HG02970 (cell line): ENCODE measurements around the gene QRICH1.

Source experiments
- ATAC-seq: cut with Tn5 transposase; IDR thresholded peaks from one replicate; pipeline ENCODE4 v1.9.1; 2021; ENCODE audit warnings: mild to moderate bottlenecking, moderate library complexity, moderate number of reproducible peaks; ENCODE audit not compliant: unreplicated experiment, low FRiP score

The QRICH1 gene

DNA sequence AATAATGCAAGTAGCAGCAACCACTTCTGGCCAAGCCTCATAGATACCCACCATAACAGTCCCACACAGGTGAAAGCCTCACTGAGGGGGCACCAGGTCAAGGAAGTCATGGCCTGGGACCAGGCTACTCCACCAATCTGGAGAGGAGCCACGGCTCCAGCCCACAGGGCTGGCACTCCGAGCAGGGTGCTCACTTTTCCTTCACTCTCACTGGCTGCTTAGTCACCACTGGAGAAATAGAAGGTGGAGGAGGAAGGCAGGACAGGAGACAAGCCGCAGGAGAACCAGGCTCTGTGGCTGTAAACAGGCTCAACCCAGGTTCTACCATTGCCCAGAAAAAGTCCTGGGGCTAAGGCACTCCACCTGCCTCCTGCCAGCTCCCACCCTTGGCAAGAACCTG, 25.6 kb upstream of the QRICH1 start:
- ATAC-seq = no peak

DNA sequence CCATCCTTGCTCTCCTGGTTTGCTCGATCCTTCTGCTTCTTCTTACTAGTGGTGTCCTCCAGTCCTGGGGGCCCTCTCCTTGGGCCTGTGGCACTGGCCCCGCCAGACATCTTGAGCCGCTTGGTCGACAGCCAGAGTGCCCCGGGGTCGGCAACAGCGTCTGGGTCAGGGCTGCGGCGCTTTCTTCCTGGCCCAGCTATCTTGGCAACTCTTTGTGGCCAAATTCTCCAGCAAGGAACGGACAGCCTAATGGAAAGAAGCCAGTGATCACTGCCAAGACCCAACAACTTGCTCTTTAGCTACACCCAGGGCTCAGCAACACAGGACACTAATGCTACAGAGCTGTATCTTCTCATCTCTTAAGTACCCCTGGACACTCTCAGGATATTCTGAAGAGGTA, 25.2 kb upstream of the QRICH1 start:
- no peak for ATAC-seq

DNA sequence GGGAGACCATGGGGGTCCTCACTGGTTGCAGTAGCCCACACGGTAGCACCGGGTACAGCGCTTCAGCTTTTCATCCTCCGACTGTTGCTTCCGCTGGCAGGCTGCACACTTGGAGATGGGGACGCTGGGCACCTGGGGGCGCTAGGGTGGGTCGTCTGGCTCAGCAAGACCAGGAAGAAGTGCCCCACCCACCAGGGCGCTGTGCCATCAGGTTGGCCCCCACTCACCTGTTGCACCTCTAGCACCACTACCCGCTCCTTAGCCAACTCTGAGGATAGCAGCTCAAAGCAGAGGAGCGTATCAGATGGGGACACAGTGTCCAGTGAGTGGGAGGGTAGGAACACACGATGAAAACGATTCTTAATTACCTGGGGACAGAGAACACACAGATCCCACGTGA, 18.4 kb upstream of the QRICH1 start:
- ATAC-seq = no peak

DNA sequence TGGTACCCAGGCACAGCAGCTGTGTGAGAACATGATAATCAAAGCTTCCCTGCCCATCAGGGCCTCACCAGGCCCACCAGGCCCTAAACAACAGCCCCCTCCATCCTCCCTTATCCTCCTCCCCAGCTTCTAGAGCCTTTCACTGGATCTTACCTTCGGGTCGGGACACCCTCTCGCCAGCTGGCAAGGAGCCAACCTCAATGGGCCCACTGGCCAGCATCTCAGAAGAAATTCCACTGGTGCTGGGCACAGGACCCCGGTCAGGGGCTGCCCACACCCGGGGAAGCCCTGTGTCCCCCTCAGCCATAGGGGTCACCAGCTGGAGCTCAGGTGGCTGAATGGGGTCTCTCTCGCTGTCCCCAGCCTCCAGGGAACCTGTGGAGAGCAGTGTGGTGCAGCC, 17.5 kb upstream of the QRICH1 start:
- no peak for ATAC-seq

DNA sequence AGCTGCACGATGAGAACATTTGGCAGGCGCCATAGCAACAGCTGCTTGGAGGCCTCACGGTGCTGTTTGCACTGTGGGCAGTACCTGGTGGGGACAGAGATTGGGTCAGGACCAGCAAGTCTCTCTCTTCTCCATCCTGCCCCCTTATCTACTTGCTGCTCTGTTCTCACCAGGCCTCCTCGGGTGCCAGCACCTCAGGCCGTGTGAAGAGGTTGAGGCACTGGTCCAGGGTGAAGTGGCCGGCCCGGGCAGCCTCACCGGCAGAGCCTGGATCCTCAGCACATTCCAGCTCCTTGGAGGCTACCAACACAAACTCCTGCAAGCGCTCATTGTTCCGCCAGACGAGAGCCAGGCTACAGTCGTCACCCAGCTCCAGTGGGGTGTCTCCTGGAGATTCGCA, 16.9 kb upstream of the QRICH1 start:
- ATAC-seq = no peak

DNA sequence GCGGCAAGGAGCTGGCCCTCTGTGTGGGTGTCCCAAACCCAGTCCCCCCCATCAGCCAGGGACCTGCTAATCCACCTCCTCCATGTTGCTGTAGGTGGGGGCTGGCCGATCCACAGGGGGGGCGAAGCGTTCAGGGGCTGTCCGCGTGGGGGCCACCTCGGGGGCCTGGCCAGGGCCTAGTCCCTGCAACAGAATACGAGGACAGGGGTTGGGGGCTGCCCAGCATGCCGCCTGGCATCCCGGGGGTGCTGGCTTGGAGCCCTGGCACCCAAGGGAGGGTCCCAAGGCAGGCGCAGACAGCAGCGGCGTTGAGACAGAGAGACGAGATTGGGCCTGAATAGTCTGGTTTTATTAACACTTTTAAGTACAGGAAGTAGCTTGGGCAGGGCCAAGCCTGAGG, 14.5 kb upstream of the QRICH1 start:
- ATAC-seq = no peak

DNA sequence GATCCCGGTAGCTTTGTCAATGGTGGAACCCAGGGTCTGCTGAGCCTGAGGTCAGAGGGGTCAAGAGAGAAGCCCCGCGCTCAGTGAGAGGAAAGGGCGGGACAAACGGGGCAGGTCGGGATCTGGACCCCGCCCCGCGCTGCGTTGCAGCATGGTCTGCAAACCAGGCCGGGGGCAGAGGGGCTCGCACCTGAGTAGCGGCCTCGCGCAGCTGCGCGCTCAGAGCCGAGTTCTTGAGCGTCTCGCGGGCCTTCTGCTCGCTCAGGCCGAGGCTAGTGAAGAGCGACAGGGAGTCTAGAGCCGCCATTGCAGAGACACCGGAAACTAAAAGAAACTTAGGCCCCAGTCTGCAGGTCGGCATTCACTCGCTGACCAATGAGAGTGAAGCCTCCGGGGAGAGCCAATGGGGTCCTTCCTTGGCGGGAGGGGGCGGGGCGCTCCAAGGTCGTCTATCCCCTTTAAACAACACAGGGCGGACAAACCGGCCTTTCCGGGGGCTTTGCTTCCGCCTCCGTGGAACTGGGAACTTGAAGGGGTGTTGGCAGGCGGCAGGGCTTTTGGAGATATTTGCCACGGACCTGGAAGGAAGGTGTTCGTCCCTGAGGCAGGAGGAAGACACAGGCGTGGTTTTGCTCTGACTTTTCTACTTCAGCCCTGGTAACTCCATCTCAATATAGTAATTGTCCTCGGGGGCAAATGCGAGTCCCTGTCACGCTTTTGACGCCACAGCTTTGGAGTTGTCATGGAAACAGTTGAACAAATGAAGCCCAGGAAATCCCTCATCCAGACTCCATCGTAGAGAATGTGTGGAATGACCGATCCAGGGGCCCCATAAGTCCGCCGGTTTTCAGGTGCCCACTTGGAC, 10.8 kb upstream of the QRICH1 start, which contains the start of gene QARS1:
Gene QARS1 (minus strand): TSS at position 331 of the 865 bp plus-strand sequence. CDS start 24 bp downstream, at position 307.
- peak; percentile 83 for ATAC-seq

DNA sequence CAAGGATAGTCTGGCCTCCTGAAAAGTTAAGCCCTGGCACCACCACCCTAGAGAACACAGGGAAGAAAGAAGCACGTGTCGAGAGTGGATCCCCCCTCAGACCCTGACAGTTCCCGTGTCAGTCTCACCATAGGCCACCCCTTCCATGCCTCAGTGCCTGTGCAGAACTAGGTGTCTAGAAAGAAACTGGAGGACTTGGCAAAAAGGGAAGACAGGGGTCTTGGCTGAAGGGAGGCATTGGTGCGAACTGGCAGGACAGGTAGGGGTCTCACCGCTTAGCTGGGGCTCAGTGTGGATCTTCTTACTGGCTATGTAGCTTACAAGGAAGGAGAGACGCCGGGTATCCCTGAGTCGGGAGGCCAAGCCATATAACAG, 10.2 kb upstream of the QRICH1 start:
- ATAC-seq = no peak

DNA sequence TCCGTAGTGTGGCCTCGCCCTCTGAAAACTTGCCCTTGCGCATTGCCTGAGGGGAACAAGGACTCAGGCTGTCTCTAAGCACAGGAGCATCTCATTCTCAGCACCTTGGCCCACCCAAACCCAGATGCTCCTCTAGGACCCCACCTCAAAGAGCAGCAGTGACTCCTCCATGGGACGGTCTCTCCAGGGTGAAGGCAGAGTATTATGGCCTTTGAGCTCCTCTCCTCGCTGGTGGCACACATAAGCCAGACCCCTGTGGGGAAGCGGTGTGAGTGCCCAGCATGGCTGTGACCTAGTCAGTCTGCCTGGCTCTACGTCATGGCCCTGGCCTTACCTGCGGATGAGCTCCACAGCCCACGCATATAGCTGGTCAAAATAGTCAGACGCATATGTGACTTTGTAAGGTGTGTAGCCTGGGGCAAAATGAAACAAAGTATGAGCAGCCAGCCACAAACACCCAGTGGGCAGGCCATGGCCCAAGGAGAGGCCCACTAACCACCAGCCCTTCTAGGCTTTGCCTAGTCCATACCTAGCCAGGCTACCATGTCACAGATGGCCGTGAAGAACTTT, 6.3 kb upstream of the QRICH1 start:
- ATAC-seq = no peak

DNA sequence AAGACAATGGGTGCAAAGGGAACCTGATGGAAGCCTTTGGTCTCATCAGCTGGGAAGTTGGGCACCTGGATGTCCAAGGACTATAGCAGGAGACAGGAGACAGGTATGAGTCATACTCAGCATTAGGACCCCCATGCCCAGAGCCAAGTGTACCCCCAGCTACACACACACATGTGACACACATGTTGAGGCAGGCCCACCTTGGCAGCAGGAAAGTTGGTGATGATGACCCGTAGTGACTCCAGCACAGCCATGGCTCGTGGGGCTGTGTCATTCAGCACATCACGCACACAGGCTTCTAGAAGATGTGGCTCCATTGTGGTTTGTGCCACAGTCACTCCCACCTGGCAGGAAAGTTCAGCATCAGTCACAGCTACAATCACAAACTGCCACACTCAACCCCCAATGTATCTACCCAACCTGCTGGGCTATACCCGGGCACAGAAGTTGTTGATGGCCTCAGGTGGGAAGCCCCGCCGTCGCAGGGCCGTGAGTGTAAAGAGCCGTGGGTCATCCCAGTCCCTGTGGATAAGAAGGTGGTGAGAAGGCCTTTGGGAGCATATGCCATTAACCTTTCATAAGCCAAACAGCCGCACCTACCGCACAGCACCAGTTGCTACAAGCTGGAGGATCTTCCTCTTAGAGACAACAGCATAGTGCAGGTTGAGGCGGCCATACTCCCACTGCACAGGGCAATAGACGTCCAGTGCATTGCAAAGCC, 5.2 kb upstream of the QRICH1 start:
- ATAC-seq = no peak

DNA sequence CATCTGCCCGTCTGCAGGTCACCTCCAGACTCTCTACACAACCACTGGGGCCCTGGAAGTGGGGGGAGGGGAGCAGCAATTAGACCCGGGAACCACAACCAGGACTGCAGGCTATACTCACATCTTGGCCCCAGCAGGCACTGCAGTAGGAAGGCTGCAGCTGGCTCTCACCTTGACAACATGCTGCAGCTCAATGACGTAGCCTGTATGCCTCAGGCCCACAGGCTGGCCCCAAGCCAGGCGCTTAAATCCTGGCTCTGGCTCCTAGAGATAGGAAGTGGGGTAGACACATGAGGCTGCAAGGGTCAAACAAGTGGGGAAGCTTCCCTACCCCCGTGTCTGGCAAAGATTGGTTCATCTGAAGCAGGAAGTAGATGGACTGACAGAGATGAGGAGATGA, 4.6 kb upstream of the QRICH1 start:
- ATAC-seq = no peak

DNA sequence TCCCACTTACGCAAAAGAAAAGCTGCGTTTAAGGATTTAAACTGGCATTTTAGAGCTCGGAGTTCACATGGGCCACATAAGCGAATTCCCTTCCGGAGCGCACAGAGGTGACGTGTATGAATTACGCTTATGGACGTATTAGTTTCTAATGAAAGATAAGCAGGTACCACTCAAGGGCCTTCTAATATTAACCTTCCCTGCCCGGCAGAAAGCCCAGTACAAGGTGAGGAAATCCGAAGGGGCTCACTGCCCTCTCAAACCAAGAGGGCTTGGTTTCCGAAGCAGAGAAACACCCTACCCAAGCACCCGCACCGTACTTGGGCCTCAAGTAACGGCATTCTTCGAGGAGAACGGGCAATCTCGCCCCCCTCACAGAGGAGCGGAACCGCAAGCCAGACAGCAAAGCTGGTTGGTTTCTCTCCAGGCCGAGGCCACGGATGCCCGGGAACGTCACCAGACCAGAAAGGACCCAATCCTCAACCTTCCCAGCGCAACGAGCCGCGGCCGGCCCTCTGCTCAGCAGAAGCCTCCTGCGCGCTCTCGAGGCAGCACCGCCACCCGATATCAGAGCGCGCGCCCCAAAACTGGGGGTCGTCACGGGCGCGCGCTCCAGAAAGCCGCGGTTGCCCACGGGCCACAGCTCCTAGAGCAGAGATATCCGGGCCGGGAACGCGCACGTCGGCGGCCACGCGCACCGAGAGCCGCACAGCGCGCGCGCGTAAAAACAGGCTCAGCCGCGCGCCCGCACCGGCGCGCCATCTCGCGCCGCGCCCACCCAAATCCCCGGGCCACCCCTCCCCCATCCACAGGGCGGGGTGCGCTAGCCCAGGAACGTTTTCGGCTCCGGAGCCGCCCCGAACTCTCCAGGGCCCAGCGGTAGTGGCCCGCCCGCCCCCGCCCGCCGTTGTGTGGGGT, 676 bp downstream of the QRICH1 start:
- peak; percentile 51 for ATAC-seq

DNA sequence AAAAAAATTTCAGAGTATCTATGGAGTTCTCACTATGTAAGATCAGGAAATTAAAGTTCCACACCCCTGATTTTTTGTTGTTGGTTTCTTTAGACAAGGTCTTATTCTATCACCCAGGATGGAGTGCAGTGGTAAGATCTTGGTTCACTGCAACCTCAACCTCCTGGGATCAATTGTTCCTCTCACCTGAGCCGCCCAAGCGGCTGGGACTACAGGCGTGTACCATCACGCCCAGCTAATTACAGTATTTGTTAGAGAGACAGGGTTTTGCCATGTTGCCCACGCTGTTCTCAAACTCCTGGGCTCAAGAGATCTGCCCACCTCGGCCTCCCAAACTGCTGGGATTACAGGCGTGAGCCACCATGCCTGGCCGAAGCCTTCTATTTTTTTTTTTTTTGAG, 12.4 kb downstream of the QRICH1 start:
- ATAC-seq = no peak

DNA sequence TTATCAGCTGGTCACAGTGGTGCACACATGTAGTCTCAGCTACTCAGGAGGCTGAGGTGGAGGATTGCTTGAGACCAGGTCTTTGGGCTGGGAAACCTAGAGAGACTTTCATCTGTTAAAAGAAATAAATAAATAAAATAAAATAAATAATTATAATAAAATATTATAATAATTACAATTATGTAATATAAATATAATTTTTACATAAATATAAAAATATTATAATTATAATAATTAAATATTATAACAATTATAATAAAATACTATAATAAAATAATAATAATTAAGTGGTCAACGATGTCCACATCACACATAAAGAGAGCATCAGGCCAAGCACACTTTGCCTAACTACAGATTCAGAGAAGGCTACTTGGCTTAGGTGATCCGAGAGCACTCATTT, 14.6 kb downstream of the QRICH1 start:
- no peak for ATAC-seq

DNA sequence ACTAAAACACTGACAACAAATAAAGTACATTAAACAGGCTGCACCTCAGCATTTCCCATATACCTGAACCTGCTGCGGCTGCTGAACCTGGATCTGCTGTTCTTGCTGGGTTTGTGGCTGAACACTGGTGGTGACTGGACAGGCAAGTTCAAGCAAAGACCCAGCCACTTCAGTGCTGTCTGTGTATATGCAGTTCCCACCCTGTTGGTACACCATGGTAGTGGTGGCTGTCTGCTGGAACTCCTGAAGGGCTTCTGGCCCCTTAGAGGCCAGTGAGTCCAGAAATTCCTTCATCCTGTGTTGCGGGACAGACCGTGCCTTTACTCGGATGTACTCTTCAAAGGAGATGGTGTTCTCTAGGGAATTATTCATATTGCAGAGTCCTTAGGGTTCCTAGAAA, 17.2 kb downstream of the QRICH1 start:
- no peak for ATAC-seq

DNA sequence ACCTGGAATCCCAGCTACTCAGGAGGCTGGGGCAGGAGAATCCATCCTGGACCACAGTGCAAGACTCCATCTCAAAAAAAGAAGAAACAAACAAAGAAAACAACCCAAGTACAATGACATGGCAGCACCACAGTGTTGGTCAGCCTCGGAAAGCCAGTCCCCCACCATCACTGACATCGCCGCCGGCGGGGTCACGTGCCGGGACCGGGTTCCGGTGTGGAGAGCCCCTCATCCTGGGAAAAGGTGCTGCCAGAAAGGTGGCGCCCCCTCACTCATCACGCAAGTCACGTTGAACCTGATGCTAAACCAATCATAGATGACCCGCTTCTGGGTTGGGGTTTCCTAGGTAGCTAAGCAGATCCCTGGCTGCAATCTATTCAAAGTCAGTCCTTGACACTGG, 17.8 kb downstream of the QRICH1 start:
- no peak for ATAC-seq

DNA sequence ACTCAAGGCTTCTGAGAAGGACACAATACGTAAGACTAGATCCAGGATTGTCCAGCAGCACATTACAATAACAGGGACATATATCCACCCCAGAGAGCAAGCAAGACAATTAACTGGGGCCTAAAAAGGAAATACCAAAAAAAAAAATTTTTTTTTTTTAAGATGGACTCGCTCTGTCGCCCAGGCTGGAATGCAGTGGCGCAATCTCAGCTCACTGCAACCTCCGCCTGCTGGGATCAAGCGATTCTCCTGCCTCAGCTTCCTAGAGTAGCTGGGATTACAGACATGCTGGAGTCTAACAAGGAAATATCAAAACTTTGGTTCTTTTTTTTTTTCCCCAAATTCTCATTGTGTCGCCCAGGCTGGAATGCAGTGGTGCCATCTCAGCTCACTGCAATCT, 35.9 kb downstream of the QRICH1 start:
- ATAC-seq = no peak

DNA sequence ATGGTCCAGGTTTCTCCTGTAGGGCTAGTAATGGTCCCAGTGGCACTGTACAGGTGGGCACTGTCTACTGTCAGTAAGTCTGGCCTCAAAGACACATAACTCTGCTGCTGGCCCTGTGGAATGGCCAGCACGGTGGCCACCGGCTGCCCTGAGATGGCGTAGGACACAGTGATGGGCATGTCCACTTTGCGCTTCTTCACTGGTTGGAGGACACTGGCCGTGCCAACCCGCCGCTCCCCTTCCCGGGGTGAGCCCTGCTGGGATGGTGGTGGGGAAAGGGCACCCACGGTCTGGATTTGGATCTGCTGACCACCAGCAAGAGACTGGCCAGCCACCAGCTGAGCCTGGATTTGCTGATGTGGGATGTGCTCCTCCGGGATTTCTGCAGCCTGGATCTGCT, 36.6 kb downstream of the QRICH1 start:
- no peak for ATAC-seq

DNA sequence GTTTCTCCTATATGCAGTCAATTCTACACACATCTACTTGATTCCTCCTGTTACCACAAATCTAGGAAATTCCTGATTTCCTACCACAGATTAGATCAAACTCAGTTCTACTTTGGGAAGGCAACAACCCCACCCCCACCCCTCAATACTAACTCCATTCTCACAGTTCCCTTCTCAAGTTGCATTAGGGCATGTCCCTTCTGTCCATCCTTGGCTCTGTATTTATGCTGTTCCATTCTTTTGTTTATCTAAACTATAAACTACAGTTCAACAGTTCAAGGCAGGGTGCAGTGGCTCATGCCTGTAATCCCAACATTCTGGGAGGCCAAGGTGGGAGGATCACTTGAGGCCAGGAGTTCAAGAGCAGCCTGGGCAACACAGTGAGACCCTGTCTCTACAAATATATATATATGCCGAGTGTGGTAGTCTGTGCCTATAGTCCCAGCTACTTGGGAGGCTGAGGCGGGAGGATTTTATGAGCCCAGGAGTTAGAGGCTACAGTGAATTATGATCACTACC, 39.5 kb downstream of the QRICH1 start:
- ATAC-seq = no peak

DNA sequence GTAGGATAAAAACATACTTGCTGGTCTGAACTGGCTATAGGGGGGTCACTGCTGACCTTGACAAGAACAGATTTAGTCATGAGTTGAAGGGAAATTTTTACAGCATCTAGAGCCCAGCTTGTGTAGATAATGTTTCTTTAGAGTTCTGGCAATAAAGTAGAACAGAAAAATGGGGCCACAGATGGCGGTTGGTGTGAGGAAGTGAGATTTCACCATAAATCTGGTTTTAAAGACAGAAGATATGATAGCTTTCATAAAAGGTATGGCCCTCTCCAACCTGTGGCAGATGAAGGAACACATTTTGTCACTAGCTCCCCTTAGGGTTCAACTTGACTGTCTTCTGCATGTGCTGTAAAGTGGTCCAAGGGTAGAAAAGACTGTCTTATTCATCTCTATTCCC, 40.3 kb downstream of the QRICH1 start:
- ATAC-seq = no peak
